SH-SY5Y (cell line): ENCODE measurements around the gene USE1.

Experiments
- GATA2 ChIP-seq: IDR thresholded peaks from 2 replicates; pipeline ENCODE4 v1.6.1; 2011; ENCODE audit warnings: mild to moderate bottlenecking, low read depth, low read length
- GATA3 ChIP-seq: IDR thresholded peaks from 2 replicates; pipeline ENCODE4 v1.6.1; 2011; ENCODE audit warnings: low read depth, mild to moderate bottlenecking, low read length, moderate library complexity

Gene USE1

GRCh38 chr19:17215127-17215971 lies at the start of gene USE1:
USE1 (plus strand) TSS chr19:17215357; CDS start chr19:17215406, 49 bp downstream.
- no peak; the same call in 1 of the 2 replicates for TF ChIP-seq GATA2
- TF ChIP-seq GATA3 = no peak

DNA sequence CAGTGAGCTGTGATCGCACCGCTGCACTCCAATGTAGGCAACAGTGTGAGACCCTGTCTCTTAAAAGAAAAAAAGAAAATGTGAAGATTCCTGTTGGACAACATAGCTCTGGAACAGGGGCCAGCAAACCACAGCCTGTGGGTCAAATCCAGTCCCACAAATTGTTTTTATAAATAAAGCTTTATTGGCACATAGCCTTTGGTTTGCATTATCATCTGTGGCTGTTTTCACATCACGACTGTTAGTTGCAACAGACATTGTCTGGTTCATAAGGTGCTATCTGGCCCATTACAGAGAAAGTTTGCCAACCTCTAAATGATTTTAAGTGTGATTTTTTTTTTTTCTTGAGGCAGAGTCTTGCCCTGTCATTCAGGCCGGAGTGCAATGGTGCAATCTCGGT lies 49.4 kb upstream of the USE1 start:
- TF ChIP-seq GATA2 (no peak), GATA3 (no peak)

DNA sequence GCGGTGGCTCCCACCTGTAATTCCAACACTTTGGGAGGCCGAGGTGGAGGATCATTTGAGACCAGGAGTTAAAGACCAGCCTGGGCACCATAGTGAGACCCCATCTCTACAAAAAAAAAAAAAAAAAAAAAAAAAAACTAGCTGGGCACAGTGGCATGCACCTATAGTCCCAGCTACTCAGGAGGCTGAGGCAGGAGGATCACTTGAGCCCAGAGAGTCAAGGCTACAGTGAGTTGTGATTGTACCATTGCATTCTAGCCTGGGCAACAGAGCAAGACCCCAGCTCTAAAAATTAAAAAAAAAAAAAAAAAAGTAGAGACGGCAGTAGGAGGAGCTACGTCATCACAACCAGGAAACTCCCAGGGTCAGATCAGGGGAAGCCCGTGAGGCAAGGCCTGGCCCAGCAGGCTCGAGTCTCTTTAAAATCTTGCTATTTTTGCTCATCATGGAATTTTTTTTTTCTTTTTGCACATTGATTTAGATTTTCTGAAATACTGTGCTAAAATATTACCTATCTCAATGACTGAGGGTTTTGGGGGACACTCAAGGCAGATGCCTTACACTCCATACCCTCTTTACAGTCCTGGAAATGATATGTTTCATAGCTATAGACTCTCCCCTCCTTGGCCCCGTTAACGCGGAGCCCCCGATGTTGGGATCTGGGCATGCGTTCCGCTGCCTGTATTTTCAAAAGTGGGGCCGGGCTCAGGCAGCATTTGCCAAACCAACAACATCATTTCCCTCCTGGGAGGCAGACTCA lies 44.4 kb upstream of the USE1 start:
- TF ChIP-seq GATA2 (no peak), GATA3 (no peak)

GRCh38 chr19:17171874-17172273 lies 43.3 kb upstream of the USE1 start:
- no peak for TF ChIP-seq GATA2
- TF ChIP-seq GATA3 = no peak

GRCh38 chr19:17172624-17173345 lies 42.4 kb upstream of the USE1 start:
- TF ChIP-seq GATA2 (no peak), GATA3 (no peak)

DNA sequence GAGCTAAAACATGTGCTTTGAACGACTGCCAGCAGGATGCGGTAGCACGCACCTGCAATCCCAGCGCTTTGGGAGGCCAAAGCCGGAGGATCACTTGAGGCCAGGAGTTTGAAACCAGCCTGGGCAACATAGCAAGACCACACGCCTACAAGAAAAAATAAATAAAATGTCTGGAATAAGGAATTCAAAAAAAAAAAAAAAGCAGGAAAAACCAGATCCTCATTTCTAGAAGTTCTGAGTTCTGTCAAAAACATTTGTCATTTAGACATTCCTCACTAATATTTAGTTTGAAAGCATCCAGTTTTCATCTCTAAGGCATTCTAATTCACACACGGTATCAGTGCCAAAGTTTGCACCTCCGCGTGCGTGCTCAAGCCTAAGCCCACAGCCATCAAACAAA lies 36.9 kb upstream of the USE1 start:
- TF ChIP-seq GATA2 = no peak
- no peak for TF ChIP-seq GATA3

- no peak for TF ChIP-seq GATA3
Measured at GRCh38 chr19:17180997-17181702, 34.0 kb upstream of the USE1 start.

GRCh38 chr19:17183271-17183761 lies 31.8 kb upstream of the USE1 start:
- TF ChIP-seq GATA3 (no peak), GATA2 (no peak)

- TF ChIP-seq GATA2 (no peak), GATA3 (no peak)
Measured at GRCh38 chr19:17183858-17184321, 31.3 kb upstream of the USE1 start.

DNA sequence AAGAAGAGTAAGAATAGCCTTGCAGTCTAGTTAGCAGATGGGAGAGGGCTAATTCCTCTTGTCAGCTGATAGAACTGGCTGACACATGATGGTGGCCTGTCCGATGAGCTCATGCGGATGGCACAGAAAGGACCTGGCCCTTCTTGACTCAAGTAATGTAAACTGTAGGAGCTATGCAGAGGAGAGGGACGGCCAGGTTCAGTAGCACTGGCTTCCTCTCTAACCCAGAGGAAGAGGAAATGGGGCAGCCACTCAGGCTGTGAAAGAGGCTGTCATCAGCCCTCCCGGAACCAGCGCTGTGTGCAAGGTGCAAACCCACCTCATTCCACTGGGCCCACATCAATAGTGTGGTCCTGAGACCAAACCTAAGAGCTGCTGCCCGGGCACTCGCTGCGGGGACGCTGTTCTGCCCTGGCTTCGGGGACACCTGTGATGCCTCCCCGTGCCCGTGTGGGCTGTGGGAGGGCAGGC lies 30.8 kb upstream of the USE1 start:
- TF ChIP-seq GATA3 (no peak), GATA2 (no peak)

- TF ChIP-seq GATA2 = no peak
- no peak for TF ChIP-seq GATA3
Measured at GRCh38 chr19:17185590-17185989, 29.6 kb upstream of the USE1 start.

- TF ChIP-seq GATA3 = no peak
- no peak for TF ChIP-seq GATA2
Measured at GRCh38 chr19:17192751-17193150, 22.4 kb upstream of the USE1 start.

GRCh38 chr19:17194608-17195007 lies 20.5 kb upstream of the USE1 start:
- TF ChIP-seq GATA3 (no peak), GATA2 (no peak)

- TF ChIP-seq GATA2 = no peak
Measured at GRCh38 chr19:17195106-17195505, 20.1 kb upstream of the USE1 start.

DNA sequence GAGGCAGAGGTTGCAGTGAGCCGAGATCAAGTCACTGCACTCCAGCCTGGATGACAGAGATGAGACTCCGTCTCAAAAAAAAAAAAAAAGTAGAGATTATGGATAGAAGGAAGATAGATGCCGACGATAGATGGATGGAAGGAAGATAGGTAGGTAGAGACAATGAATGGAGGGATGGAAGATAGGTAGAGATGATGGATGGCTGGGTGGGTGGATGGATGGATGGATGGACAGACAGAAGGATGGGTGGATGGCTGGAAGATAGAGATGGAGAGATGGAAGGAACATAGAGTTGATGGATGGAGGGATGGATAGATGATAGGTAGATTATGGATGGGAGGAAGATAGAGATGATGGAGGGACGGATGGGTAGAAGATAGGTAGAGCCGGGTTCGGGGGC lies 18.5 kb upstream of the USE1 start:
- TF ChIP-seq GATA3 (no peak), GATA2 (no peak)

- no peak for TF ChIP-seq GATA2
- no peak for TF ChIP-seq GATA3
Measured at GRCh38 chr19:17197666-17198065, 17.5 kb upstream of the USE1 start.
